GM19043 (cell line): ENCODE measurements around the gene SLC22A1.
"Not testable (repeated sequence)": the region's sequence is repeated elsewhere in the genome, so short reads cannot be mapped to it uniquely, and the experiment has no call there.

Experiments used
- ATAC-seq: cut with Tn5 transposase; IDR thresholded peaks from one replicate; pipeline ENCODE4 v1.9.1; 2021; ENCODE audit warnings: low read depth; ENCODE audit not compliant: unreplicated experiment

SLC22A1 gene

GRCh38 chr6:160121981-160122380 is 366 bp downstream of the SLC22A1 start:
- ATAC-seq: no peak

- no peak for ATAC-seq
Measured at GRCh38 chr6:160122744-160123143, 1.1 kb downstream of the SLC22A1 start.

- no peak for ATAC-seq
Measured at GRCh38 chr6:160124007-160124406, 2.4 kb downstream of the SLC22A1 start.

- no peak for ATAC-seq
Measured at GRCh38 chr6:160124605-160125004, 3.0 kb downstream of the SLC22A1 start.

- ATAC-seq: not testable (repeated sequence)
Measured at GRCh38 chr6:160125105-160125504, 3.5 kb downstream of the SLC22A1 start.

GRCh38 chr6:160127270-160128124 is 5.9 kb downstream of the SLC22A1 start:
- no peak for ATAC-seq

GRCh38 chr6:160128125-160128683 is 6.6 kb downstream of the SLC22A1 start:
- no peak for ATAC-seq

- no peak for ATAC-seq
Measured at GRCh38 chr6:160128879-160129516, 7.4 kb downstream of the SLC22A1 start.

- ATAC-seq: no peak
Measured at GRCh38 chr6:160129881-160130615, 8.4 kb downstream of the SLC22A1 start.

- no peak for ATAC-seq
Measured at GRCh38 chr6:160130729-160131484, 9.3 kb downstream of the SLC22A1 start.

- ATAC-seq: no peak
Measured at GRCh38 chr6:160131636-160132296, 10.2 kb downstream of the SLC22A1 start.

GRCh38 chr6:160132297-160132637 is 10.7 kb downstream of the SLC22A1 start:
- no peak for ATAC-seq

GRCh38 chr6:160132776-160133338 is 11.2 kb downstream of the SLC22A1 start:
- ATAC-seq: no peak

GRCh38 chr6:160133441-160134336 is 12.1 kb downstream of the SLC22A1 start:
- ATAC-seq: no peak

- ATAC-seq: not testable (repeated sequence)
Measured at GRCh38 chr6:160134337-160134751, 12.7 kb downstream of the SLC22A1 start.

GRCh38 chr6:160134779-160135547 is 13.3 kb downstream of the SLC22A1 start:
- no peak for ATAC-seq

GRCh38 chr6:160135907-160136655 is 14.5 kb downstream of the SLC22A1 start:
- ATAC-seq: no peak
